ENCODE data around the gene NEAT1.

The NEAT1 gene

DNA sequence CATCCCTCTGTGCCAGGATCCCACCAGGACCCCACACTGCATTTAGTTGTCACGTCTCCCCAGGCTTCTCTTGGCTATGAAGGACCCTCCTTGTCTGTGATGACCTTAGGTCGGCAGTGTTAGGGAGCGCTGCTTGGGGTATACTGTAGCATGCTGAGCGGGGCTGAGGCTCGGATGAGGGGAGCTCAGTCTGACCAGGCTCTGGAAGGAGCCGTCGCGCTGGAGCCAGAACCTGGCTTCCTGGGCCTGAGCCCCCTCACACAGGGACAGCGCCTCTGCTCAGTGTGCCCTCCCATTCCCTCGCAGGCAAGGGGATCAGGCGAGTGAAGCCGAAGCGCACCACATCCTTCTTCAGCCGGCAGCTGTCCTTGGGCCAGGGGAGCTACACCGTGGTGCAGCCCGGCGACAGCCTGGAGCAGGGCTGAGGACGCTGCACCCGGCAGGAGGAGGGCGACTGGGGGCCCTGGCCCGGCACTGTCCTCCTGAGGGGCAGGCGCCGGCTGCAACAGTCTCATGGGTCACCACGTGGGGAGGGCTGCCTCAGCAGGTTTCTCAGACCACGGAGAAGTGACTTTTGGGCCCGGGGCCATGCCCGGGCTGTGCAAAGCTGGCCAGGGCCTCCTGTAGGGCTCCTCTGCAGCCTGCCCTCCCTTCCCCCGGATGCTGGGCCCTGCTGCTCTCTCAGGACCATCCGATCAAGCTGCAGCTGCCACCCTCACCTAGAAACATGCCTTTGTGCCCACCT, 11.5 kb upstream of the NEAT1 start:
- no peak for DNase-seq (ENCODE audit: low spot score)

DNA sequence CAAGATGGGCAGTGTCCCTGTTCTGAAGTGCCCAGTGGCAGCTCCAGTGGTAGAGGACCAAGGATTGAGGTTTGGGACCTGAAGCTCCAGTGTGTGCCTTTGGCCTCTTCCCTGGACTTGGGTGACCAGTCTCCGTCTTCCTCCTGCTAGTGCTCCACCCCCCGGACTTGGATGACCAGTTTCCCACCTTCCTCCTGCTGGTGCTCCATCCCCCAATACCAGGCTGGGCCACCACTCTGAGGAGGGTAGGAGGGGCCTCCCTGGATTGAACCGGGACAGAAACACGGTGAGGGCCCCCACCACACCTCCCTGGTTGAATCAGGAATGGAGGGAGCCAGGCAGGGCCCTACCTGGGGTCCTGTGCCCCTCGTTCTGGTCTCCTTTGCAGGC, 10.9 kb upstream of the NEAT1 start:
- DNase-seq (ENCODE audit: low spot score), result no peak

DNA sequence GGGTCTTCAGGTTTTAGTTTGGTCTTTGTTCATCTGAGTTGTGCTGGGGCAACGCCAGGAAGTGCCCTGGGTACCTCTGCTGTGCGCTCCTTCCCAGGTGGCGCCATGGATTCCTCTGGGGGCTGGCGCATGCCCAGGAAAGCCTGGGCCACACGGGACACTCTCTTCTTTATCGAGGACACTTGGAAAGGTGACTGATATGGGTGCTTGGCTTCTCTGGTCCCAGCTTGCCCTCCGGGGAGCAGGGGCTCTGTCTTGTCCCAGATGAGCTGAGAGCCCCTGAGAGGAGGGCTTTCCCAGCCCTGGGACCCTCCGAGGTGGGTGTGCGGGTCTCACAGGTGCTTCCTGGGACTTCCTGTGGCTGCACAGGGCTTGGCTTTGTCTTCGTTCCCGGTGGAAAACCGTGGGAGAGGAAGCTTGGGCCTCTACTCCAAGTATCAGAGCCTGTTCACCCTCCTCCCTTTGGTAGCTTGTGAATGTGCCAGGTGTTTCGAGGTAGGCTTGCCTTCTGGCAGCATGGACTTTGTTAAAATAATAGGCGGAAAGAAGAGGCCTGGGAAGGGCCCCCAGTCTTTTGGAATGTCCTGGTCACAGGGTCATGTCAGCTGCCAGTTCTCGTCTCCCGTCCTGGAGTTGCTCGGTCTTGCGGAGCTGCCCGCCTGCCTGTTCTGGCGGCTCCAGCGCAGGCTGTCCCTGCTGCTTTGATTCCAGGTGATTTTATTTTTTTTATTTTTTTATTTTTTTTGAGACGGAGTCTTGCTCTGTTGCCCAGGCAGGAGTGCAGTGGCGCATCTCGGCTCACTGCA, 10.1 kb upstream of the NEAT1 start:
- no peak for DNase-seq (ENCODE audit: low spot score)

DNA sequence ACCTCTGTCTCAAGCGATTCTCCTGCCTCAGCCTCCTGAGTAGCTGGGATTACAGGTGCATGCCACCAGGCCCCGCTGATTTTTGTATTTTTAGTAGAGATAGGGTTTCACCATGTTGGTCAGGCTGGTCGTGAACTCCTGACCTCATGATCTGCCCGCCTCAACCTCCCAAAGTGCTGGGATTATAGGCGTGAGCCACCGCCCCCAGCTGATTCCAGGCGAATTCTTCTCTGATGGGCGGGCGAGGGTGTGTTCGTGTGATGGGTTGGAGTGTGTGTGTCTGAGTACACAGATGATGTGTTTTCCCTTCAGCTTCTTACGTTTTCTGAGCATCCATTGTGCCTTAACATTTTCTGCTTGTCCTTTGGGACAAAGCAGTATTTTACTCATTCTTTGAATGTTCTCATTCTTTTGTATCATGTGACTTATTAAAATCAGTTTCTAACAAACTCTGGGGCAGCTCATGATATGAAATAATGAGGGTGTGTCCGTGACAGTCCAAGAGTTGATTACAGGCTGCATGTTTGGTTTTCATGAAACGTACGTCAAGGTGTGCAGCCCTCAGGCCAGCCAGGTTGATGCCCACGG, 9.4 kb upstream of the NEAT1 start:
- peak; percentile 66 for DNase-seq (ENCODE audit: low spot score)

DNA sequence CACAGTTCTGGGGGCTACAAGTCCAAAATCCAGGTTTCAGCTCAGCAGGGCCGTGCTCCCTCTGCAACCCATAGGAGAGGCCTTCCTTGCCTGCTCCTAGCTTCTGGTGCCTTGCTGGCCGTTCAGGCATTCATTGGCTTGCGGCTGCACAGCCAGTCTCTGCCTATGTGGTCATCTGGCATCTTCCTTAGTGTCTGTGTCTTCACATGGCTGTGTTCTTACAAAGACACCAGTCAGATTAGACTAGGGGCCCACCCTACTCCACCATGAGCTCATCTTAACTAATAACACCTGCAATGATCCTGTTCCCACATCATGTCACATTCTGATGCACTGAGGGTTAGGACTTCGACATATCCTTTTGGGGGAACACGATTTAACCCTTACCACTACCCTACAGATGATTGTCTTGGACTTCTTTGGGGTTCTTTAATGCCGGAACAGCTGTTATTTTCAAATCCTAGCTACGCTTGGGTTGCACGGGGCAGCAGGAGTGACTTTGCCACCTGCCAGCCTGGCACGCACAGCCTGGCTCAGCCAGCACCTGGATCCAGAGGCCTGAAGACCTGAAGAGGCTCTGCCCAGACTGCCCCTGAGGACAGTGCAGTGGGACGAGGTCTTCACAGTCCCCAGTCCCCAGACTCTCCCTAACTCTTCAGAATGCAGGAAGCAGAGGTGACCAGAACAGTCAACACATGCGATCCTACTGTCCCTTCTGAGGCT, 7.7 kb upstream of the NEAT1 start:
- DNase-seq (ENCODE audit: low spot score), result peak; percentile 47

DNA sequence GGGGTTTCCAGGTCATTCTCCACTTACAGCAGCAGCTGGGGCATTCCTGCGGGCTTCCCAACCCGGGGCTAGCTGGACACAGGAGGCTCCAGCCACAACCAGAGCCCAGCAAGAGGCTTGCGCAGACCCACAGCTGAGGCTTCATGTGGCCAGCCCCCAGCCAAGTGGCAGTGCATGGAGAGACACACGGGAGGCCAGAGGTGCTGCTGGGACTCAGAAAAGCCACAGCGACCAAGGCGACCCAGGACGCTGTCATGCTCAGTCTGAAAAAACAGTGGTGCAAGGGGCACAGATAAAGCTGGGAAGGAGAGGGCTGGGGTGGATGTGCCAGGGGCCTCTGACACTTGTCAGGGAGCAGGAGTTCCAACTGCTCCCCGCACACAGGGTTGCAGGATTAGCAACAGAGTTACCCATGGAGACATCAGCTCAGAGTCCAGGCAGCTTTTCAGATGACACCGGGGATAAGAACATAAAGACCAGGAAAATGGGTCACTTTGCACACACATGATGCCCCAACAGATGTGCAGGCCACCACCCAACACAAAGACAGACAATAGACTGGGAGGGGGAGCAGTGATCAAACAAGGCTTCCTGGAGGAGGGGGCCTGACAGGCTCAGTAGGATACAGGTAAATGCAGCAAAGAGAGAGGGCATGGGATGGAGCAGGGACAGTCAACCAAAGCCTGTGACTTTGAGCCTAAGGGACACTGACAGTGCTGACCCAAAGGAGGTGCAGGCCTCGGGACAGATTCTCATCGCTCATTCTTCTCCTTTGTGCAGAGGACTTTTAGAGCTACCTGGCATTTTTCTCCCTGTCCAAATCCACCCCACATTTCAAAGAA, 6.9 kb upstream of the NEAT1 start:
- no peak for DNase-seq (ENCODE audit: low spot score)

DNA sequence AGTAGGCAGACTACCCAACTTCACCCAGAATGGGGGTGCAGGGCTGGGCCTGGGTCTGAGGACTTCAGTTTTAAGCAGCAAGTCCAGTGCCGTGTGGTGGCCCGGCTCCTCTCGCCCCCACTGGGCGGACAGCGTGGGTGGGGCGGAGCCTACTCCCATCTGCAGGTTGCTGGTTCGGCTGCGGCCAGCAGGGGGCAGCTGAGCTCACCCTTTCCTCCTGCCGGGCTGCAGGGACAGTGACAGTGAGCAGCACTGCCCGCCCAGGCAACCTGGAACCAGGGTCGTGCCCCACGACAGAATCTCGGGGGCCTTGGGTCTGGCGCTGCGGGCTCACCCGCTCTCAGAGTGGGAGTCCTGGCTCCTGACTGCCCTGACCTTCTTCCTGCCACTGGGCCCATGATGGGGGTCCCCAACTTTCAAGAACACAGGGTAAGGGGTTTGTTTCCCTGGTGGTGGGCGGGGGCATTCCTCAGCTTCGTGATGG, 6.2 kb upstream of the NEAT1 start:
- peak; percentile 90 for DNase-seq (ENCODE audit: low spot score)

DNA sequence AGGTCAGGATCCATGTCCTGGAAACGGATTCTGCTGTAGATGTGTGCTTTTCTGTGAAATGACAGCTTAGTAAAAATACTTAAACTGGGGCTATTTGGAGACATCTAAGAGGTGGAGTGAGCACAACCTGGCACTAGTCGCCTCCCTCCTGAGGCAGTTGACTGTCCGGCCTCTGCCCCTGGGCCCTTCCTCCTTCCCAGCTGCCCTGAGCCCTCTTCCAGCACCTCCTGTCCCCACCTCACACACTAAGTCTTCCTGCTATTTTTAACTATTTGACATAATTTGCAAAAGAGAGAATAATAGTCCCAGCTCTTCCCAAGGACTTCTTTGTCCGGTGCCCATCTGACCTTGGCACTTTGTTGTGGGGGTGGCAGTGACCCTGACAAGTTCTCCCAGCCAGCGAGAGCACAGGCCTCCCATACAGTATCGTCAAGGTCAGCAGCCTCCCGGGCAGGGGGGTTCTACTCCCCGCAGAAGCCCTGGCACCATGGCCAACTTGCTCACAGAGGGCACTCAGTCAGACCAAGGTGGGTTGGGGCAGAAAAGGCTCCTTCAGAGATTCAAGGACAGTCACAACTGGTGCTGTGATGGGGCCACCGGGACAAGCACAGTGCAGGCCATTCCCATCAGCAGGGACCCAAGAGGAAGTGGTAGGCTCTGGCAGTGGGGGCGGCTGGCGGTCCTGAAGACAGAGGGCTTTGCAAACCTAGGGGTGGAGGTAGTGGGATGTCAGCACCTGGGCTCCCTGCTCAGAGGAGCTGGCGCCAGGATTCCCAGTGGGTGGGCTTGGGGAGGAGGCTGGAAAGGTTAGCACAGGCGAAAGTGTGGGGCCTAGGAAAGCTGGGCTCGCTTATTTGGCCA, 5.5 kb upstream of the NEAT1 start:
- DNase-seq (ENCODE audit: low spot score), result peak; percentile 40

DNA sequence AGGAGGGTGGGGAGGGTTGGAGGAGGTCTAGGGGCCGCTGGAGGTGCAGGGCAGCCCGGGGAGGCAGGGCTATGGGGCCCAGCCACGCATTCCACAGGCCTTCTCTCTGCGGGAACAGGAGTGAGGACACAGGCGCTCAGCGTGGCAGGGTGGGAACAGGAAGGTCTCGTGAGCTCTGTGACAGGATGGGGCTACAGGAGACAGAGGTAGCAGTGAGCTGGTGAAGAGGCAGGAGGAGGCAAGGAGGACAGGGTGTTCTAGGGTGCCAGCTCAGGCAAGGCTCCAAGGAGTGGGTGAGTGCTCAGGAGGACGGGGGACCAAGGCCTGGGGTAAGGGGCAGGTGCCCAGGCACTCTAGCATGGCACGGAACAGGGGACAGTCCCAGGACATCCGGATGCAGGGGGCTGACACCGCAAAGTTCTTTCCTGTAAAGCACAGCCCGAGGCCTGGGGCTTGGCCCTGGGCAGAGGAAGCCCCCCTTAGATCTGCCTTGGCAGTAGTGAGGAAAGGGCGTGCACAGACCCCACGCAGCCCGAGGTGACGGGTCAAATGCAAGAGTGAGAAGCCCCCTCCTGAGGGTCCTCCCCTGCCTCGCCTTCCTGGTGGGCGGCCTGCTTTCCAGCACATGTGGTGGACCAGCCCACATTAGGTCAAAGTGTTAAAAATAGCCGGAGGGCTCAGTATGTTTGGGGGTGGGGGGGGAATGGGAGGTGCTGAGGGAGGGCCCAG, 4.7 kb upstream of the NEAT1 start:
- peak; percentile 15 for DNase-seq (ENCODE audit: low spot score)

DNA sequence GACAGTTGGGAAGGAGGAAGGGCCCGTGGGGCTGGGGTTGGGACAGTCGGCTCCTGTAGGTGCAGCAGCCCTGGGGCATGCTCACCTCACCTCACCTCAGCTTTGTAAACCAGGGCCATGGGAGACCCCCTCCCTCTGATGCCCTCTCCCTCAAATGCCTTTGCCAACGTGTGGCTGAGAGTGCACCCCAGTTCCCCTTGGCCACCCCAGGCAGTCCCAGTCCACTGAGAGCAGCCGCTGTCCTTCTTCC, 4.2 kb upstream of the NEAT1 start:
- no peak for DNase-seq (ENCODE audit: low spot score)

DNA sequence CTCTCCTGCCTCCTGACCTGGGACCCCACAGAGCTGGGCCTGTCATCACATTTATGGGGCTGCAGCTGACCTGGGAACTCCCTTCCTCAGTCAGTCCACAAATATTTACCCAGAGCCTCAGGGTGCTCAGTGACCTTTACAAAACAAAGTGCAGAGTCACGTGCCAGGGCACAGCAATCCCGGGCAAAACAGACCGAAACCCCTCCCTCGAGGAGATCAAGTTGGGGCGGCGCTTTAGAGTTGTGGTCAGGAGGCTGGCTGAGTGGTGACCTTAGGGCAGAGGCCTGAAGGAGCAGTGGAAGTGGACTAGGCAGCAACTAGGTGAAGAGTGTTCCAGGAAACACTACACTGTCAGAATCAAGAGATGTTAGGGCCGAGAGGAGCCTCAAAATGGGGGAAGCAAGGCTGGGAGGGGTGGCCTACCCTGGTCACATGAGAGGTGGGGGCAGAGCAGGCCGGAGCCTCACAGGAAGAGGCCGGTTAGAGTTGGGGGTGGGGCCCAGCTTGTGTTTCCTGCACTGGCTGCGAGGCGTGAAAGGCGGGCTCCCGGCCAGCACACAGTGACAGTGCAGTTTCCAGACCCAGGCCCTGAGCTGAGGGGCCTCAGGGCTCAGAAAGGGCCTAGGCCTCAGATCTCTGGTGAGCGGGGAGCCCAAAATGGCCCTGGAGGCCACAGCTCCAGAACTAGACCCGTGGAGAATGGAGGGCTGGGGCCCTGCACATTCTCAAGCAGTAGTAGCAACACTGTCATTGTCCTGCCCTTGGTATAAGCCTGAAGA, 3.7 kb upstream of the NEAT1 start:
- DNase-seq (ENCODE audit: low spot score), result peak; percentile 91

DNA sequence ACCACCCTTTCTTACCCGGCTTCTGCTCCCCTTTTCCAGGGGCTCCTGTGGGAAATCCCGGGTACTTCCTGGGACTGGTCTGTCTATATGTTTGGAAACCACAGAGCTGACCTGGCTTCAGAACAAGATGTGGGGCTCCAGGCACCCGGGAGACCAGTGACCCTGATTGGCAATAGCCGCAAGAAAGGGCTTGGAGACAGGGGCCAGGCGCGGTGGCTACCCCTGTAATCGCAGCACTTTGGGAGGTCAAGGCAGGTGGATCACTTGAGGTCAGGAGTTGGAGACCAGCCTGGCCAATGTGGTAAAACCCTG, 3.2 kb upstream of the NEAT1 start:
- no peak for DNase-seq (ENCODE audit: low spot score)

DNA sequence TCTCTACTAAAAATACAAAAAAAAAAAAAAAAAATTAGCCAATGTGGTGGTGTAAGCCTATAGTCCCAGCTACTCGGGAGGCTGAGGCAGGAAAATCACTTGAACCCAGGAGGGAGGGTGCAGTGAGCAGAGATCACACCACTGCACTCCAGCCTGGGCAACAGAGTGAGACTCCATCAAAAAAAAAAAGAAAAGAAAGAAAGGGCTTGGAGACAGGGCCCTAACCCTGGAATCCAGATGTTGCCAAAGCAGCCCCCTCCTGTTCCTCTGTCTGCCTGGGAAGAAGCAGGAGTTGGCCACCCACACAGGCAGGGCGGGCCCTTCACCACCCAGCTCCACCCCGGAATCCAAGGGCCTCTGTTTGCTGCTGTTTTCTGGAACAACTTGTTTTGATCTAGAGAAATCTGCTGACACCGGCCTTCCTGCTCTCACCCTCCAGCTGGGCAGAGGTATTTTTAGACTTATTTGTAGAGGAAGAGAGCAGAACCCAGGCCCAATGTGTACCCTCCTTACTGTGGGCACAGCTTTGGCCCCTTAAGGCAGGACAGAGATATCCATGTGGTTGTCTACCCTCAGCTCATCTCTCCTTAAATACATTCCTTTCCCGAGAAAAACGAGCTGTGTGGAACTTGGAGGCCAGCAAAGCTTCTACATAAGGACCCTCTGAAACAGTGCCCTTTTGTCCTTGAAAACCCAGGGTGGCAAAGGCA, 2.7 kb upstream of the NEAT1 start:
- DNase-seq (ENCODE audit: low spot score), result peak; percentile 96

DNA sequence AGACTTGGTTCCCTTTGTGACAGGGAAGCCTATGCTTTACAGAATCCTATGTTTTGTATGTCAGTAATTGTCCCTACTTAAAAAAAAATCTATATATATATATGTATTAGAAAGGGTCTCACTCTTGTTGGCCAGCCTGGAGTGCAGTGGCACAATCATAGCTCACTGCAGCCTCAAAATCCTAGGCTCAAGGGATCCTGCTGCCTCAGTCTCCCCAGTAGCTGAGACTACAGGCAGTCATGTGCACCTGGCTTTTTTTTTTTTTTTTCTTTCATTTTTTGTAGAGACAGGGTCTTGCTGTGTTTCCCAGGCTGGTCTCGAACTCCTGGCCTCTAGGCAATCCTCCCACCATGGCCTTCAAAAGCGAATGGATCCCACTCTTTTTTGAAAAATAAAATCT, 2.1 kb upstream of the NEAT1 start:
- no peak for DNase-seq (ENCODE audit: low spot score)

DNA sequence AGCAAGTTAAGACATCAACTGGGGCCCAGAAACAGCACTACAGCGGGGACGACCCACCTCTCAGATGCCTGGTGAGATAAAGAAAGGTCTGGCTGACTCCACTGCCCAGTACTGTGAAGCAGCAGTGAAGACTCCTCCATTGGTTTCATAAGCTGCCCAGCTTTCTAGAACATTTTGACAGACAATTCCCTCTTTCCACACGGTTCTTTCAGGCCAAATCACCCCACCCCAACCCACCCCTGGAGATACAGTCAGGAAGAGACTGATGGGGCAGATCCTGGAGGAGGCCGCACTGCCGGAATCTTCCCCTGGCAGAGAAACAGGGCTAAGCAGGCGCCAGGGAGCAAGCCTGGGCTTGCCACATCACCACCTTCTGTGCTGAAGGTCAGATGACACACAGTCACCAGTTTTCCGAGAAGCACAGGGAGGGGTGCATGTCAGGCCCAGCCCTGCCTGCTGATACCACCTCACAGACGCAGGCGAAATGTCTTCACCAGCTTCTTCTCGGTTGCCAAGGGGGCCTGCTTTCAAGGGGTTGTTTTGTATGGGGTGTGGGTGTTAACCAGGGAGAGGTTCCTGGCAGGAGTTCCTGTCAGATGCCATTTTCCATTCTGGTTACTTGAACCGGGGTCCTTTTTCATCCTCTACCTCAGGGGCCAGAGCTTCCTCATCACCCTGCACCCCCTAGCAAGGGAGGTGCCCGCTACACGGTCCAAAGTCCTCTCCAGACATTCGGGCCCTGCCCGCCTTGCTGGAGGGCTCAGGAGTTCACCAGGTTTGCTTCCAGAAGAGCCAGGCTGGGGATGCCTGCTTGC, 1.4 kb upstream of the NEAT1 start:
- peak; percentile 95 for DNase-seq (ENCODE audit: low spot score)

DNA sequence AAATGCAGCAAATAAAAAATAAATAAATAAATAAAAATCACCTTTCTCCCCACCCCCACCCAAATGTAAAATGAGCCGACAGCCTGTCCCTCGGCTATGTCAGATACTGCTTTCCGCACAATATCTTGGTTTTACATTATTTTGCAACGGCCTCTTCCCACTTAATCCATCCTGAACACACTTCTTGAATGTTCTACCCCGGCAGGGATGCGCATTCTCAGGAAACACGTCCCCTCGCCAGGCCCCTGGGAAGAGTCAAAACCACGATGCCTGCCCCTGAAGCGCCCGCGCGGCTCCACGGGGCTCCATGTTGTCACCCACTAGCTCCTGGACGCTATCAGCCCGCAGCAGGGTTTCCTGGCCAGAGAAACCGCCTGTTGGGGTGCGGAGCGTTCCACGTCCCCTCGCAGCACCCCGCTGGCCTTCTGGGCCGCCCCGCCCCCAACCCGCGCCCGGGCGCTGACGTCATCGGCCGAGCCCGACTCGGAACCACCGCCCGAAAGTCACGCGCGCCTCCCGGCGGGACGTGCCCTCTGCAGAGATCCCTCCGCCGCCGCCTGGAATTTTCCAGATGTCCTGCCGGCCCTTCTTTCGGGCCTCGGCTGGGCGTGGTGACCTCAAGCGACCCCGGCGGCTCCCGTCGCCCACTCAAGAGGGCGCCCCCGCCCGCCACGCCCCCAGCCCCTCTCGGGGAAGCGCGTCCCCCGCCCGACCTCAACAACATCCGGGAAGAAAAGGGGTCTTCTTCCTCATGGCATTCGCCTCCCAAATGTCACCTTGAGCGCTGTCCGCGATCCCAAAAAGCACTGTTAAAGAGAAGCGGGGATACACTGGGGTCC, 585 bp upstream of the NEAT1 start:
- DNase-seq (ENCODE audit: low spot score), result peak; percentile 89

All from pons (tissue), 1 donor.